NB4 (cell line): ENCODE results near the gene EQTN.

Experiments
- CTCF ChIP-seq: IDR thresholded peaks from one replicate; pipeline ENCODE4 v1.5.1; 2012; ENCODE audit warnings: low read depth, low read length
- POLR2A ChIP-seq: IDR thresholded peaks from 2 replicates; pipeline ENCODE4 v1.6.1; 2011; ENCODE audit warnings: mild to moderate bottlenecking; ENCODE audit not compliant: insufficient read length; ENCODE audit errors: extremely low read depth

GRCh38 chr9:27261517-27262211 is 35.3 kb downstream of the EQTN start:
- TF ChIP-seq CTCF, result no peak
- no peak for TF ChIP-seq POLR2A
